Neural cell (in vitro differentiated cells): ENCODE results near the gene GAREM1. TPM values are rescaled to one million over a fixed set of nuclear protein-coding genes. Genes with fewer than 3 reads are reported as not detected.

Source experiments
- H2AFZ ChIP-seq: fragments of 200-600, 300-800 bp; sonication (generic), shearing (Covaris generic); 2 replicates; pipeline ENCODE4 v1.6.0; 2014; ENCODE audit warnings: low read depth, mild to moderate bottlenecking, antibody characterized with exemption, low read length, moderate library complexity
- H3F3A ChIP-seq: fragments of 200-600 bp; shearing (Covaris generic); 2 replicates; pipeline ENCODE4 v1.6.1; 2016; ENCODE audit warnings: mild to moderate bottlenecking, moderate library complexity, mixed read lengths, antibody characterized with exemption, low read length; ENCODE audit not compliant: insufficient read depth, poor library complexity, severe bottlenecking
- H3K27ac ChIP-seq: fragments of 200-600, 300-800 bp; sonication (generic), shearing (Covaris generic); 2 replicates; pipeline ENCODE4 v1.5.1; 2014; ENCODE audit warnings: mild to moderate bottlenecking, low read length, moderate library complexity
- H3K27me3 ChIP-seq: fragments of 300-800, 200-600 bp; sonication (generic), shearing (Covaris generic); 2 replicates; pipeline ENCODE4 v1.6.0; 2014; ENCODE audit warnings: mild to moderate bottlenecking, low read depth, low read length, moderate library complexity; ENCODE audit not compliant: insufficient read depth
- H3K36me3 ChIP-seq: fragments of 300-800, 200-600 bp; sonication (generic), shearing (Covaris generic); 2 replicates; pipeline ENCODE4 v1.5.1; 2014; ENCODE audit warnings: mild to moderate bottlenecking, antibody characterized with exemption, low read length, moderate library complexity; ENCODE audit not compliant: insufficient read depth
- H3K4me2 ChIP-seq: fragments of 300-800, 200-600 bp; sonication (generic), shearing (Covaris generic); 2 replicates; pipeline ENCODE4 v1.6.0; 2014; ENCODE audit warnings: mild to moderate bottlenecking, low read length
- H3K4me3 ChIP-seq: fragments of 300-800, 200-600 bp; sonication (generic), shearing (Covaris generic); 2 replicates; pipeline ENCODE4 v1.5.1; 2014; ENCODE audit warnings: mild to moderate bottlenecking, low read length, moderate library complexity
- H3K79me2 ChIP-seq: fragments of 200-600 bp; shearing (Covaris generic); replicated peaks from 2 replicates; pipeline ENCODE4 v1.6.0; 2014; ENCODE audit warnings: mild to moderate bottlenecking, low read length, moderate library complexity; ENCODE audit not compliant: insufficient read depth
- H3K9ac ChIP-seq: fragments of 300-800, 200-600 bp; sonication (generic), shearing (Covaris generic); 2 replicates; pipeline ENCODE4 v1.6.1; 2016; ENCODE audit warnings: mild to moderate bottlenecking, low read length, mixed read lengths
- H3K9me2 ChIP-seq: fragments of 200-600 bp; shearing (Covaris generic); 2 replicates; pipeline ENCODE4 v1.6.1; 2016; ENCODE audit warnings: mild to moderate bottlenecking, low read length, mixed read lengths; ENCODE audit not compliant: insufficient read depth
- H3K9me3 ChIP-seq: fragments of 200-600, 300-800 bp; sonication (generic), shearing (Covaris generic); 2 replicates; pipeline ENCODE4 v1.6.1; 2016; ENCODE audit warnings: mild to moderate bottlenecking, mixed run types, low read length, moderate library complexity, mixed read lengths
- H4K20me1 ChIP-seq: fragments of 200-600 bp; shearing (Covaris generic); 2 replicates; pipeline ENCODE4 v1.6.1; 2016; ENCODE audit warnings: mild to moderate bottlenecking, mixed run types; ENCODE audit not compliant: insufficient read depth
- CTCF ChIP-seq: fragments of 450-650 bp; IDR thresholded peaks from 2 replicates; pipeline ENCODE4 v1.5.1; 2014; ENCODE audit warnings: antibody characterized with exemption, mild to moderate bottlenecking, moderate library complexity; ENCODE audit not compliant: poor library complexity, severe bottlenecking
- EP300 ChIP-seq: fragments of 450-650 bp; conservative IDR thresholded peaks from 2 replicates; pipeline ENCODE4 v1.6.1; 2014; ENCODE audit warnings: antibody characterized with exemption, mild to moderate bottlenecking, moderate library complexity; ENCODE audit not compliant: poor library complexity, severe bottlenecking
- EZH2 ChIP-seq: fragments of 200-600, 300-800 bp; shearing (Covaris generic), sonication (generic); IDR thresholded peaks from 2 replicates; pipeline ENCODE4 v1.6.1; 2014; ENCODE audit warnings: antibody characterized with exemption, low read length, borderline replicate concordance, mild to moderate bottlenecking; ENCODE audit not compliant: insufficient read depth, poor library complexity, severe bottlenecking
- MXI1 ChIP-seq: fragments of 450-650 bp; conservative IDR thresholded peaks from 2 replicates; pipeline ENCODE4 v1.6.1; 2014; ENCODE audit warnings: antibody characterized with exemption, mild to moderate bottlenecking; ENCODE audit not compliant: poor library complexity, severe bottlenecking
- POLR2AphosphoS5 ChIP-seq: IDR thresholded peaks from 2 replicates; pipeline ENCODE4 v1.6.1; 2012
- RAD21 ChIP-seq: fragments of 450-650 bp; conservative IDR thresholded peaks from 2 replicates; pipeline ENCODE4 v1.6.1; 2014; ENCODE audit warnings: antibody characterized with exemption, mild to moderate bottlenecking, moderate library complexity
- REST ChIP-seq: IDR thresholded peaks from 2 replicates; pipeline ENCODE4 v1.6.1; 2012; ENCODE audit warnings: borderline replicate concordance
- SMC3 ChIP-seq: fragments of 450-650 bp; conservative IDR thresholded peaks from 2 replicates; pipeline ENCODE4 v1.6.1; 2014; ENCODE audit warnings: antibody characterized with exemption, mild to moderate bottlenecking, moderate library complexity; ENCODE audit not compliant: poor library complexity
- TAF1 ChIP-seq: IDR thresholded peaks from 2 replicates; pipeline ENCODE4 v1.6.1; 2012; ENCODE audit warnings: low read depth
- polyA plus RNA-seq: library from polyadenylated mRNA; depleted of rRNA; stranded (reverse); fragments of >200 nt; gene quantifications from 2 replicates; pipeline ENCODE4 v1.2.3, GENCODE V29; 2014

The GAREM1 gene
- polyA plus RNA-seq, 1 donor from 2014 or later: 1.3 TPM

GRCh38 chr18:32371384-32371783, 99.3 kb downstream of the GAREM1 start:
- no peaks in the 10 kb centered on the region for H3F3A ChIP-seq
- H3K4me2 ChIP-seq: no peak overlapping the region
- no peaks in the 10 kb centered on the region for H3K79me2 ChIP-seq
- TF ChIP-seq CTCF (no peak), TAF1 (no peak), SMC3 (no peak), RAD21 (no peak), EZH2 (no peak), REST (no peak), EP300 (no peak), POLR2AphosphoS5 (no peak), MXI1 (no peak)
- no peaks in the 10 kb centered on the region for H3K27me3 ChIP-seq
- no peak overlapping the region for H2AFZ ChIP-seq
- no peak overlapping the region for H3K27ac ChIP-seq
- no peaks in the 10 kb centered on the region for H3K9me3 ChIP-seq
- no peak overlapping the region for H3K9ac ChIP-seq
- no peaks in the 10 kb centered on the region for H4K20me1 ChIP-seq
- no peaks in the 10 kb centered on the region for H3K9me2 ChIP-seq
- no peak overlapping the region for H3K4me3 ChIP-seq
- H3K36me3 ChIP-seq: no peaks in the 10 kb centered on the region

- no peaks in the 10 kb centered on the region for H3K79me2 ChIP-seq
These were observed 101.7 kb downstream of the GAREM1 start for GRCh38 chr18:32368991-32369390.

More at GRCh38 chr18:32368991-32369390, 101.7 kb downstream of the GAREM1 start:
- Histone ChIP-seq H4K20me1 (no peaks in the 10 kb centered on the region), H3K4me3 (no peak overlapping the region), H3K27me3 (no peaks in the 10 kb centered on the region), H3K27ac (no peak overlapping the region), H3K9me3 (no peaks in the 10 kb centered on the region), H3F3A (no peaks in the 10 kb centered on the region), H3K36me3 (no peaks in the 10 kb centered on the region), H3K4me2 (no peak overlapping the region), H3K9me2 (no peaks in the 10 kb centered on the region), H3K9ac (no peak overlapping the region), H2AFZ (no peak overlapping the region)
- no peak for TF ChIP-seq REST
- TF ChIP-seq EZH2: no peak
- TF ChIP-seq RAD21: no peak
- no peak for TF ChIP-seq EP300
- no peak for TF ChIP-seq SMC3
- no peak for TF ChIP-seq TAF1
